ENCODE measurements around the gene ITGBL1.

The ITGBL1 gene

DNA sequence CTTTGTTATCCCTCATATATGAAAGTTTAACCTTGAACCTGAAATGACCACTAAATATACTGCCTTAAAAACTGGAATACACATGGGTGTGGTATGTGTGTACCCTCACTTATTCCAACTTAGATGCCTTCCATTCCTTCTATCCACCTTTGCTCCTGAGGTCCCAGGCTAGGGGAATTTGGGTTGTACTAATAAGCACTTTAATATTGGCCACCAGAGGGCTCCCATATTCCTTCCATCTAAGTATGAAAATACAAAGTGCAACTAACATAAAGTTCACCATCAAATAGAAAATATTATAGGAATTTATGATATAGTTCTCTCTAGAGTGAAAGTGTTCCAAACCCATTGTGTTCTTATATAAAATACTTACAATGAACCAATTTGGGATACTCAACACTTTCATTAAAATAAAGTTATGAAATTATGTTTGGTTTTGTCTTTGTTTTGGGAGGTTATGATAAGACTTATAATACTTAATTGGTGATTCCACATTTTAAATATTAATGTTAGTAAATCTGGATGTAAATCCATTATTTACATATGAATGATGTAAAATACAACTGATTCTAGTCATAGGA, 62.3 kb downstream of the ITGBL1 start:
- DNase-seq, result peak; percentile 27

- no peak for DNase-seq
Observed at GRCh38 chr13:101515504-101515903, 63.0 kb downstream of the ITGBL1 start.

GRCh38 chr13:101516262-101516661, 63.8 kb downstream of the ITGBL1 start:
- no peak for DNase-seq

DNA sequence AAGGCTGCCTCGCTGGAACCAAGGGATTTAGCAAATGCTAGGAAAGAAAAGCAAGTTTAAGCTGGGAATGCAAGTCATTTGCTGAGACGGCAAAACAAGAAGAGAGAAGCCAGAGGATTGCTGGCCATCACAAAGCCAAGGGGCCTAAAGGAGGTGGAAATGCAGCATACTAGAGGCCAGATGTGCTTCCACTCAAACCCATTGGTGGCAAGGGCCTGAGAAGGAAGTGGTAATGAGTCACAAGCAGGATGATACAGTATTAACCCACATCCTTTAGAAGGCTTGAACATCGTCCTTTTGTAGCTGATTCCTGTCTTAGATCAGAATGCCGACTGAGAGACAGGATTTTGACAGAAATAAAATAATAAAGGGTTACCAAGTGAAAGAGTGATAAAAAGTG, 68.2 kb downstream of the ITGBL1 start:
- no peak for DNase-seq

GRCh38 chr13:101521371-101521770, 68.9 kb downstream of the ITGBL1 start:
- DNase-seq, result no peak

- no peak for DNase-seq
Observed at GRCh38 chr13:101522607-101523006, 70.1 kb downstream of the ITGBL1 start.

GRCh38 chr13:101523154-101524131, 71.0 kb downstream of the ITGBL1 start:
- DNase-seq, result no peak

DNA sequence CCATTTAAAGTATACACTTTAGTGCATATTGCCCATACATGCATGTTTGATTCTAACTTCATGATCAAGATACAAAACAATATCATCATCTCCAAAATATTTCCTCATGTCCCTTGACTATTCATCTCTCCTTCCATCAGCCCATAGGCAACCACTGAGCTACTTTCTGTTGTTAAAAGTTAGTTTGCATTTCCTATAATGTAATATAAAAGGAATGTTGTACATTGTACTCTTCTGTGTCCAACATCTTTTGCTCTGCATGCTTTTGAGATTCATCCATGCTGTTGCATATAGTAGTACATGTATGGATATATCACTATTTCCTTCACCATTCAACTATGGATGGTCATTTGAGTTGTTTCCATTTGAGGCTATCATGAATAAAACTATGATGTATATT, 74.7 kb downstream of the ITGBL1 start:
- DNase-seq, result no peak

- no peak for DNase-seq
Observed at GRCh38 chr13:101529422-101529821, 76.9 kb downstream of the ITGBL1 start.

DNA sequence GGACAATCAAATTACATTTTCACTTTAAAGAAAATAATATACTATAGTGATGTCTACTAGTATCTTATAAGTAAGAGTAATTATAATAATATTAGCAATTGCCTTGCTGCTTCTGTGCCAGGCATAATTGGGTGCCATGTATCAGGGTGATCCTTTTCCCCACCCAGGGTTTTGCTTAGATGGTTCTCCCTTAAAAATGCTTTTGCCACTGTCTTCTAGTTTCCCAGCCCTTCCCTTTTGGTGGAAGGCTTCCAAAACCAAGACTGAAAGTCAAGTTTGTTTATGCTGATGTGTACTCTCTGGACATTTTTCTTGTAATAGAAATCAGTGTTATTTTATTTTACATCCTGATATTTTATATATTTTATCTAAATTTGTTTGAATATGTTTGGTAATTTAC, 77.8 kb downstream of the ITGBL1 start:
- DNase-seq, result no peak

DNA sequence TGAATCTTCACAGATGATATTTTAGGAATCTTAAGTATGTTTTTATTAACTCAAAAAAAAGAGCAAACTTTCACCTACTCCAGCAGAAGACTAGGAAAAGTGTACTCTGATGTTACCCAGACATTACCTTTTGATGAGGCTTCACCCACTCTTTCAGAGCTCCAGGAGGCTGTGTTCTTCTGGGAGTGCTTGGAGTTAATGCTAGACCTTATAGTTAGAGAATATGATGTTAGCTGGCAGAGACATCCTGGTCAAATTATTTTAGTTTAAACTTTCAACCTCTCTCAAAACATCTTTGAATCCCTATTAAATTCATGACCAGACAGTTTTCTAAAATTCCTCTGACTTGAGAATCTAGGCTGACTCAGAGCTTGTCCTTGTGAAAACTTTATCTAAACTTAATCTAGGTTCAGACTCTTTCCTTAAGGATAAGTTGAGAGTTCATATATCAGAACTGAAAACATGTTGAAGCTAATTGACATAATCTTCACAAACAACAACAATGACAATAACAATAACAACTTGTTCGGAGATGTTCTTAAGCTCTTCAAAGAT, 82.8 kb downstream of the ITGBL1 start:
- no peak for DNase-seq

GRCh38 chr13:101536079-101536478, 83.6 kb downstream of the ITGBL1 start:
- DNase-seq, result no peak

DNA sequence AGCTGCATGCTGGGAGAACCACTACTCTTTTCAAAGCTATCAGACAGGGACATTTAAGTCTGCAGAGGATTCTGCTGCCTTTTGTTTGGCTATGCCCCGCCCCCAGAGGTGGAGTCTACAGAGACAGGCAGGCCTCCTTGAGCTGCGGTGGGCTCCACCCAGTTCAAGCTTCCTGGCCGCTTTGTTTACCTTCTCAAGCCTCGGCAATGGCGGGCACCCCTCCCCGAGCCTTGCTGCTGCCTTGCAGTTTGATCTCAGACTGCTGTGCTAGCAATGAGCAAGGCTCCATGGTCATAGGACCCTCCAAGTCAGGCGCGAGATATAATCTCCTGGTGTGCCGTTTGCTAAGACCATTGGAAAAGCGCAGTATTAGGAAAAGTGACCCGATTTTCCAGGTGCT, 92.1 kb downstream of the ITGBL1 start:
- peak; percentile 5 for DNase-seq

DNA sequence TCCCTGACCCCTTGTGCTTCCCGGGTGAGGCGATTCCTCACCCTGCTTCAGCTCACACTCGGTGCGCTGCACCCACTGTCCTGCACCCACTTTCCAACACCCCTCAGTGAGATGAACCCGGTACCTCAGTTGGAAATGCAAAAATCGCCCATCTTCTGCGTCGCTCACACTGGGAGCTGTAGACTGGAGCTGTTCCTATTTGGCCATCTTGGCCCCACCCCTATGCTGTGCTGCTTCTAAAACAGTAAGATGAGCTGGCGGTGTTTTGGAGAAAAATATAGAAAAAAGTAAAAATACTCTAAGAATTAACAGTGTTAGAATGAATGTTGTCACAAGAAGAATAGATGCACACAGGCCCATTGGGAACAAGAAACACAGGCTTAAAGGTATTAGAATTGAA, 92.5 kb downstream of the ITGBL1 start:
- no peak for DNase-seq

GRCh38 chr13:101545521-101545920, 93.0 kb downstream of the ITGBL1 start:
- no peak for DNase-seq

DNA sequence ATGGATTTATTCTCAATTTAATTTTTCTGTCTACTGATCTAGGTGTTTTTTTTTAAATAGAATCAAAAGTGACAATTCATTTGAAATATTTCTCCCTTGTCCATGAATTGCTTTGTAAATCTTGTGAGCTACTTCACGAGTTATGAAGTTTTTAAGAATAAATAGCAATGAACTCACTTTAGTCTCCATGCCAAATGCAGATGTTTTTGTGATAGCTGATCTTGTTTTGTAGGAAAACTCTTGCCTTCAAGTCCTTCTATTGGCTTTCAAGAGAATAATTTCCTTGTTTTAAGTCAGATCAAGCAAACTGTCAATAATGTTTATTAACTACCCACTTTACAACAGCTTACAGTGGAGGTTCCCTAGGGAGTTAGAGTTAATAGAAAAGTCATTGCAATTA, 99.8 kb downstream of the ITGBL1 start:
- DNase-seq, result no peak

DNA sequence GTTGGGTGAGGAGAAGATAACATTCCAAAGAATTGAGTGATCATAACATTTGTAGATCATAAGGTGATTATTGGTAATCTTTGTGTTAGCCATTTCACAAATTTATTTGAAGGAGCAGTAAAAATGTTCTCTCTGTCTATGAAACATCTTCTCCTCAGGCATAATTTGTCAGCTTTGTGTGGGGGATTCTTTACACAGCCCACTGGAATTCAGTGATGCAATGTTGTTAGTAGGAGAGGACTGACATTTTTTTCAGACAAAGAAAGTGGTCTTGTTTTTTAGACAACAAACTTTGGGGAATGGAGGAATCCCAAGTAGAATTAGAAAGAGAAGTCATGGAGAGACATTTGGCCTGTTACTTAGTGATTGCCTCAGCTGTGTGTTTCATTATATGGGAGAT, 100.3 kb downstream of the ITGBL1 start:
- no peak for DNase-seq

DNA sequence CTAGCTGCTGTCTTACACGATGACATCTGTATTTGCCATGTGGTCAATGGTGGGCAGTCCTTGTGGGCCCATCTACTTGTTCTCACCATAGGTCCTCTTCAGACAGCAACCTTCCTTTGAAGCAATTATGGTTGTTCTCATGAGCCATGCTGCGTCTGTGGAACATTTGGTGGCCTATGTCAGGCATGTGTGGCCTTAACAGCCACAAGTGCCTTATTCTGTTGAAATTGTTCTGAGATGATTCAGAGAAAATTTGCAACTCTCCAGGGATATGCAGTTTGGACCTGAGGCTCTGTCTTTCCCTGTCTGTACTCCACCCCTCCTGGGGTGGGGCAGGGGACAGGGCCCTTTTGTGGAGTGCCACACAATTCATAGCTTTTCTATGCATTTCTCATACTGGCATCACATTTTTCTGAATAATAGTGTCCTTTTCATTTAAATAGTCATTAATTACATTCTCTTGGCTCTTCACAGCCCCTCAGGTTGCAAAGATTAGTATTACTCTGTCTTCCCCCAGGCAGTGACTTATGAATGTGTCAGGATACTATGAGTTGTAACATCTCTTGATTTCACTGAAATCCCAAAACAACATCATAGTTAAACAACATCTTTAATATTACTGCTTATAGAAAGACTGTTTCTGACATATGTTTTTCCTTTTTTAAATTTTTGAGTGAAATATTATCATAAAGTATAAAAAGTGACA, 102.1 kb downstream of the ITGBL1 start:
- DNase-seq, result no peak

DNA sequence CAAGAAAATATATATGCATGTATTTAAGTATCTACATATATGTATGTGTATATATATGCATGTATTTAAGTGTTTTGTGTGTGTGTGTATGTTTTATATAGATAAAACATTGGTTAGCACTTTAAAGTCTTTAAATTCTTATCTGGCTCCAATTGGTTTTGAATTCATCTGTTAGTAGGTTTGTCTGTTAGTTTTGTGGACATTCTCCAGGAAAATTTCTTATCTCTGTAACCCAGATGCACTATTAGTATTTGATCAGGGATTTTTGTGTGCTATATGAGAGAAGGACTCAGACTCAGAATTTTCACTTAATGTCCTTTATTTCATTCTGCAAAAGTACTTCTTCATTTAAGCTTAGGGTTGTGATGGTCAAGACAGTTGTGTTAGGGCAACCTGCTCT, 103.1 kb downstream of the ITGBL1 start:
- no peak for DNase-seq

- DNase-seq, result no peak
Observed at GRCh38 chr13:101556676-101557123, 104.2 kb downstream of the ITGBL1 start.

GRCh38 chr13:101565317-101565716, 112.8 kb downstream of the ITGBL1 start:
- no peak for DNase-seq

GRCh38 chr13:101567841-101568240, 115.4 kb downstream of the ITGBL1 start:
- DNase-seq, result no peak

DNA sequence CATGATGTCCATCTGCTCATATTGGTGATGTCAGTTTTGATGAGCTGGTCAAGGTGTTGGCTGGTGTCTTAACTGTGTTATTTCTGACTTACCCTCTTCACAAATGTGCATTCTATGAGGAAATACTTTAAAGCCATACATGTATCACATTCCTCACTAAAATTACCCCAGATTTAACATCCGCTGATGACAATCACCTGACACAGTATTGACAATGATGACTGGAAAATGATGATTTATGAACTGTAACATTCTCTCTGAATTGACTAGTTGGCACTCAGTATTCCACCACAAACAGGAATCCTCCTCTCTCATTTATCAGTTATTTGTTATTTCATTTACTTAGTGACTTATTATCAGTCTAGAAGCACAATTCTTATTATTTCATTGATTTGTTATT, 117.3 kb downstream of the ITGBL1 start:
- no peak for DNase-seq

All from RPMI8226 (cell line).